ENCODE data around the gene GPR27.

Gene GPR27

GRCh38 chr3:71753701-71754609, at the start of gene GPR27:
GPR27 (plus strand) TSS chr3:71753855; CDS start chr3:71754050, 195 bp downstream.
- no peak for DNase-seq

GRCh38 chr3:71704915-71705314, 48.7 kb upstream of the GPR27 start:
- DNase-seq, result no peak

GRCh38 chr3:71705681-71706080, 48.0 kb upstream of the GPR27 start:
- no peak for DNase-seq

GRCh38 chr3:71707595-71707994, 46.1 kb upstream of the GPR27 start:
- DNase-seq, result no peak

- DNase-seq, result no peak
These were observed 45.1 kb upstream of the GPR27 start for GRCh38 chr3:71708476-71709105.

GRCh38 chr3:71709908-71710511, 43.6 kb upstream of the GPR27 start:
- DNase-seq, result no peak

GRCh38 chr3:71710906-71711494, 42.7 kb upstream of the GPR27 start:
- DNase-seq, result peak; percentile 85

- DNase-seq, result no peak
These were observed 40.6 kb upstream of the GPR27 start for GRCh38 chr3:71713041-71713440.

- DNase-seq, result no peak
These were observed 39.1 kb upstream of the GPR27 start for GRCh38 chr3:71714595-71714994.

GRCh38 chr3:71718072-71718471, 35.6 kb upstream of the GPR27 start:
- DNase-seq, result no peak

GRCh38 chr3:71721002-71721401, 32.7 kb upstream of the GPR27 start:
- no peak for DNase-seq

GRCh38 chr3:71721651-71722157, 32.0 kb upstream of the GPR27 start:
- DNase-seq, result peak; percentile 85 to 92

- no peak for DNase-seq
These were observed 31.0 kb upstream of the GPR27 start for GRCh38 chr3:71722693-71723092.

- peak; percentile 33 to 35 for DNase-seq
These were observed 30.0 kb upstream of the GPR27 start for GRCh38 chr3:71723452-71724170.

- DNase-seq, result no peak
These were observed 29.5 kb upstream of the GPR27 start for GRCh38 chr3:71724171-71724453.

- DNase-seq, result peak in 1 of 2 experiments; percentile 29
These were observed 28.9 kb upstream of the GPR27 start for GRCh38 chr3:71724584-71725270.

- DNase-seq, result peak; percentile 24 to 42
These were observed 28.2 kb upstream of the GPR27 start, which contains the start of gene EIF4E3 for GRCh38 chr3:71725271-71725991. EIF4E3 (minus strand) TSS chr3:71725402; CDS start chr3:71725367, 35 bp downstream.

- DNase-seq, result peak; percentile 33 to 36
These were observed 27.5 kb upstream of the GPR27 start for GRCh38 chr3:71726146-71726545.

GRCh38 chr3:71728632-71729342, 24.9 kb upstream of the GPR27 start:
- no peak for DNase-seq

- DNase-seq, result no peak
These were observed 21.0 kb upstream of the GPR27 start for GRCh38 chr3:71732637-71733036.

GRCh38 chr3:71733319-71733718, 20.3 kb upstream of the GPR27 start:
- no peak for DNase-seq

Measured in AML-193 (cell line).